Osteoblast (primary cell): Measurements from ENCODE around the gene TSEN54. TPM values are rescaled to one million over a fixed set of nuclear protein-coding genes. Genes with fewer than 3 reads are reported as not detected.
A peak's percentile ranks its signal among the peaks of the same experiment; 100 is the strongest.
"Not testable (repeated sequence)": the region's sequence is repeated elsewhere in the genome, so short reads cannot be mapped to it uniquely, and the experiment has no call there.

Experiments used
- DNase-seq: peaks from one replicate; pipeline ENCODE4 v3.0.0; 2011; ENCODE audit warnings: low spot score, mixed read lengths; ENCODE audit not compliant: insufficient read length; ENCODE audit errors: missing footprints
- H2AFZ ChIP-seq: 2 replicates; pipeline ENCODE4 v1.6.0; 2011; ENCODE audit warnings: mild to moderate bottlenecking, low read length
- H3K27ac ChIP-seq: 2 replicates; pipeline ENCODE4 v1.5.1; 2011; ENCODE audit warnings: mild to moderate bottlenecking, low read depth, low read length, moderate library complexity
- H3K27me3 ChIP-seq: 2 replicates; pipeline ENCODE4 v1.6.0; 2012; ENCODE audit warnings: mild to moderate bottlenecking, control low read depth, inconsistent platforms, low read length, moderate library complexity; ENCODE audit not compliant: insufficient read depth
- H3K36me3 ChIP-seq: 2 replicates; pipeline ENCODE4 v1.5.1; 2011; ENCODE audit warnings: mild to moderate bottlenecking, low read length, control low read depth, moderate library complexity; ENCODE audit not compliant: insufficient read depth
- H3K4me1 ChIP-seq: 2 replicates; pipeline ENCODE4 v1.5.1; 2011; ENCODE audit warnings: mild to moderate bottlenecking, low read length, control low read depth, moderate library complexity; ENCODE audit not compliant: insufficient read depth
- H3K4me2 ChIP-seq: 2 replicates; pipeline ENCODE4 v1.6.0; 2011; ENCODE audit warnings: mild to moderate bottlenecking, low read length; ENCODE audit not compliant: insufficient read depth
- H3K4me3 ChIP-seq: fragments of 200-600 bp; sonication (generic); 3 replicates; pipeline ENCODE4 v1.5.1; 2012; ENCODE audit warnings: mild to moderate bottlenecking, low read length, inconsistent platforms; ENCODE audit not compliant: insufficient read depth
- H3K79me2 ChIP-seq: 2 replicates; pipeline ENCODE4 v1.6.0; 2012; ENCODE audit warnings: mild to moderate bottlenecking, low read length, control low read depth, inconsistent platforms; ENCODE audit not compliant: insufficient read depth
- H3K9me3 ChIP-seq: 2 replicates; pipeline ENCODE4 v1.5.1; 2011; ENCODE audit warnings: low read depth, low read length, control low read depth
- H4K20me1 ChIP-seq: 2 replicates; pipeline ENCODE4 v1.6.0; 2012; ENCODE audit warnings: mild to moderate bottlenecking, low read length, control low read depth; ENCODE audit not compliant: insufficient read depth
- total RNA-seq: library from RNA; depleted of rRNA; stranded (reverse); fragments of >200 nt; gene quantifications from 2 replicates; pipeline ENCODE4 v1.2.3, GENCODE V29; 2012
- TF ChIP-seq, protein P1 (sequence below): IDR thresholded peaks from 2 replicates; pipeline ENCODE4 v1.5.1; 2011; ENCODE audit warnings: mild to moderate bottlenecking, low read depth, low read length, moderate library complexity; ENCODE audit errors: extremely low read depth

Gene TSEN54
- total RNA-seq, 1 donor: 10.9 TPM

GRCh38 chr17:75516619-75517296 is 430 bp downstream of the TSEN54 start:
- H3K4me3 ChIP-seq: peak overlapping the region; percentile 86
- TF ChIP-seq, protein P1, sequence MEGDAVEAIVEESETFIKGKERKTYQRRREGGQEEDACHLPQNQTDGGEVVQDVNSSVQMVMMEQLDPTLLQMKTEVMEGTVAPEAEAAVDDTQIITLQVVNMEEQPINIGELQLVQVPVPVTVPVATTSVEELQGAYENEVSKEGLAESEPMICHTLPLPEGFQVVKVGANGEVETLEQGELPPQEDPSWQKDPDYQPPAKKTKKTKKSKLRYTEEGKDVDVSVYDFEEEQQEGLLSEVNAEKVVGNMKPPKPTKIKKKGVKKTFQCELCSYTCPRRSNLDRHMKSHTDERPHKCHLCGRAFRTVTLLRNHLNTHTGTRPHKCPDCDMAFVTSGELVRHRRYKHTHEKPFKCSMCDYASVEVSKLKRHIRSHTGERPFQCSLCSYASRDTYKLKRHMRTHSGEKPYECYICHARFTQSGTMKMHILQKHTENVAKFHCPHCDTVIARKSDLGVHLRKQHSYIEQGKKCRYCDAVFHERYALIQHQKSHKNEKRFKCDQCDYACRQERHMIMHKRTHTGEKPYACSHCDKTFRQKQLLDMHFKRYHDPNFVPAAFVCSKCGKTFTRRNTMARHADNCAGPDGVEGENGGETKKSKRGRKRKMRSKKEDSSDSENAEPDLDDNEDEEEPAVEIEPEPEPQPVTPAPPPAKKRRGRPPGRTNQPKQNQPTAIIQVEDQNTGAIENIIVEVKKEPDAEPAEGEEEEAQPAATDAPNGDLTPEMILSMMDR: no peak
- H3K79me2 ChIP-seq: peaks cover 23% of the 10 kb centered on the region
- no peaks in the 10 kb centered on the region for H3K27me3 ChIP-seq
- H4K20me1 ChIP-seq: peaks cover 20% of the 10 kb centered on the region
- peak; percentile 93 for DNase-seq
- peak overlapping the region; percentile 92 for H3K4me2 ChIP-seq
- peaks cover 13% of the 10 kb centered on the region for H3K36me3 ChIP-seq
- H2AFZ ChIP-seq: peak overlapping the region; percentile 82
- no peaks in the 10 kb centered on the region for H3K9me3 ChIP-seq
- no peak overlapping the region for H3K27ac ChIP-seq
- H3K4me1 ChIP-seq: peaks cover 15% of the 10 kb centered on the region

DNA sequence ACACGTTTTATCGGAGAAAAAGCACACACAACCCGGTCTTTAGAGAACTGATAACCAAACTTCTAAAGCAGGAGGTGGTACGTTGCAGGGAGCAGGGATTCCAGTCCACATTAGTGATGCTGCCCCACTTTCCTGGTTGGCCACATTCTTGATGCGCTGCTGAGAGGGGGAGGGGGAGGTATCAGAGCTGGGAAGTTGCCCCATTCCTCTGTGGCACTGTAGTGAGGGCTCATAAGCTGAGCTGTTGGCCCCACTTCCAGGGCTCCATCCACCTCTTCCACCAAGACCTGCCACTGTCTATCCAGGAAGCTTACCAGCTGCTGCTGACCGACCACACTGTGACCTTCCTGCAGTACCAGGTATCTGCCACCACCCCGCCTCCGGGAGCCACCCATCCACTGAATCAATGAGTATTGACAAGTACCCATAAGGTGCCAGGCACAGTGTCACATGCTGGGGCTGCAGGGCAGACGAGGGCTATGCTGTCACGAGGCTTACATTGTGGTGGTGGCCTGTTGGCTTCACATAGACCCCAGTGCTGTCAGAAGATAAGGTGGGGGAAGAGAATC is 1.1 kb downstream of the TSEN54 start:
- H3K9me3 ChIP-seq: no peaks in the 10 kb centered on the region
- TF ChIP-seq, protein P1: no peak
- peak overlapping the region; percentile 92 for H3K4me2 ChIP-seq
- no peak for DNase-seq
- peaks cover 13% of the 10 kb centered on the region for H4K20me1 ChIP-seq
- H3K79me2 ChIP-seq: peaks cover 17% of the 10 kb centered on the region
- H3K36me3 ChIP-seq: peaks cover 8% of the 10 kb centered on the region
- H3K4me1 ChIP-seq: peaks cover 15% of the 10 kb centered on the region
- H3K4me3 ChIP-seq: peak overlapping the region; percentile 86
- no peaks in the 10 kb centered on the region for H3K27me3 ChIP-seq
- H2AFZ ChIP-seq: peak overlapping the region; percentile 82
- H3K27ac ChIP-seq: no peak overlapping the region

GRCh38 chr17:75518201-75518600 is 1.9 kb downstream of the TSEN54 start:
- no peak overlapping the region for H3K4me3 ChIP-seq
- no peaks in the 10 kb centered on the region for H3K27me3 ChIP-seq
- no peak overlapping the region for H3K4me2 ChIP-seq
- peaks cover 8% of the 10 kb centered on the region for H3K36me3 ChIP-seq
- no peaks in the 10 kb centered on the region for H3K9me3 ChIP-seq
- TF ChIP-seq, protein P1: no peak
- DNase-seq: no peak
- peaks cover 13% of the 10 kb centered on the region for H4K20me1 ChIP-seq
- peaks cover 15% of the 10 kb centered on the region for H3K4me1 ChIP-seq
- H3K79me2 ChIP-seq: peaks cover 16% of the 10 kb centered on the region
- H3K27ac ChIP-seq: no peak overlapping the region
- H2AFZ ChIP-seq: no peak overlapping the region

GRCh38 chr17:75518983-75519537 is 2.7 kb downstream of the TSEN54 start:
- Histone ChIP-seq H3K79me2 (peaks cover 8% of the 10 kb centered on the region), H3K36me3 (peaks cover 8% of the 10 kb centered on the region), H3K4me2 (no peak overlapping the region), H2AFZ (no peak overlapping the region), H3K27me3 (no peaks in the 10 kb centered on the region), H3K9me3 (no peaks in the 10 kb centered on the region), H4K20me1 (peaks cover 7% of the 10 kb centered on the region), H3K27ac (no peak overlapping the region), H3K4me1 (peaks cover 14% of the 10 kb centered on the region), H3K4me3 (no peak overlapping the region)
- TF ChIP-seq, protein P1: no peak
- no peak for DNase-seq

GRCh38 chr17:75520413-75520812 is 4.1 kb downstream of the TSEN54 start:
- H3K79me2 ChIP-seq, H3K36me3 ChIP-seq, H3K4me2 ChIP-seq, H3K27me3 ChIP-seq, H3K4me3 ChIP-seq, H3K9me3 ChIP-seq, H4K20me1 ChIP-seq, H3K4me1 ChIP-seq, H3K27ac ChIP-seq, H2AFZ ChIP-seq, DNase-seq: not testable (repeated sequence)
